Panc1 (cell line): ENCODE results near the gene PKMYT1. TPM values are rescaled to one million over a fixed set of nuclear protein-coding genes. Genes with fewer than 3 reads are reported as not detected.

Source experiments
- ATAC-seq: fragments of 200-7000 bp; cut with Tn5 transposase; 2 replicates; pipeline ENCODE4 v1.9.1; 2020; ENCODE audit warnings: mild to moderate bottlenecking, moderate library complexity
- BruUV-seq: library from RNA; stranded (reverse); fragments of 400-500 nt; replicated peaks from 2 replicates; lab custom pipeline; 2021; lab: Mats Ljungman, UMichigan
- CTCF ChIA-PET: fragments of 300-600 bp; sonication (Branson Sonifier 250); formaldehyde crosslinking; loops from one replicate; lab custom pipeline; 2022; ENCODE audit warnings: antibody characterized with exemption; lab: Charles Lee
- POLR2A ChIA-PET: fragments of 300-600 bp; sonication (Branson Sonifier 250); formaldehyde crosslinking; loops from one replicate; lab custom pipeline; 2022; ENCODE audit warnings: antibody characterized with exemption; lab: Charles Lee
- DNase-seq: peaks from one replicate; pipeline ENCODE4 v3.0.0-alpha.2; 2010; ENCODE audit warnings: low read depth, low spot score
- H3K27ac ChIP-seq: 2 replicates; pipeline ENCODE4 v1.5.1; 2011; ENCODE audit warnings: mild to moderate bottlenecking, low read length, inconsistent platforms
- H3K27me3 ChIP-seq: fragments of 200-500 bp; sonication (Bioruptor generic); 2 replicates; pipeline ENCODE4 v1.6.0; 2014; ENCODE audit warnings: low read length, inconsistent platforms; ENCODE audit not compliant: control insufficient read depth, insufficient read depth
- H3K36me3 ChIP-seq: fragments of 200-500 bp; sonication (Bioruptor generic); 2 replicates; pipeline ENCODE4 v1.5.1; 2014; ENCODE audit warnings: inconsistent platforms, mild to moderate bottlenecking, low read length, moderate library complexity; ENCODE audit not compliant: control insufficient read depth, insufficient read depth
- H3K4me1 ChIP-seq: 2 replicates; pipeline ENCODE4 v1.5.1; 2011; ENCODE audit warnings: inconsistent platforms, mild to moderate bottlenecking, low read length, moderate library complexity; ENCODE audit not compliant: control insufficient read depth, insufficient read depth
- H3K4me3 ChIP-seq, 2 experiments: 2 replicates each; pipeline ENCODE4 v1.5.1; 2011 to 2012; ENCODE audit warnings: low read depth in 2 of 2, low read length in 2 of 2, mild to moderate bottlenecking in 2 of 2, inconsistent platforms in 1 of 2, moderate library complexity in 1 of 2
- H3K9me3 ChIP-seq: fragments of 200-500 bp; sonication (Bioruptor generic); 2 replicates; pipeline ENCODE4 v1.5.1; 2014; ENCODE audit warnings: low read depth, mild to moderate bottlenecking, inconsistent platforms, low read length, moderate library complexity; ENCODE audit not compliant: control insufficient read depth, insufficient read depth
- POLR2AphosphoS5 ChIP-seq: IDR thresholded peaks from 2 replicates; pipeline ENCODE4 v1.6.1; 2012; ENCODE audit warnings: mild to moderate bottlenecking, low read depth, low read length, moderate library complexity
- SIN3A ChIP-seq: IDR thresholded peaks from 2 replicates; pipeline ENCODE4 v1.6.1; 2012; ENCODE audit warnings: low read depth, mild to moderate bottlenecking, low read length, moderate library complexity, borderline replicate concordance; ENCODE audit not compliant: insufficient read depth
- TCF7L2 ChIP-seq: IDR thresholded peaks from 2 replicates; pipeline ENCODE4 v1.6.1; 2011; ENCODE audit warnings: mild to moderate bottlenecking, low read depth, low read length, inconsistent platforms
- in situ Hi-C: cut with HindIII; loops from 2 replicates; pipeline ENCODE4 v1.10.0; 2016; ENCODE audit warnings: low sequenced_read_pairs, low pct_unique_long_range_greater_than_20kb
- intact Hi-C: fragments of 100-400 bp; cut with micrococcal nuclease; formaldehyde crosslinking; loops from one replicate; pipeline ENCODE4 v1.10.0; 2022; ENCODE audit not compliant: unreplicated experiment
- total RNA-seq: library from RNA; stranded (reverse); gene quantifications from one replicate; pipeline ENCODE4 v1.2.1, GENCODE V29; 2021; ENCODE audit not compliant: unreplicated experiment
- TF ChIP-seq, protein P1 (sequence below), 2 experiments: IDR thresholded peaks; 2 replicates each; pipeline ENCODE4 v1.6.1; 2011 to 2012; ENCODE audit warnings: low read depth in 2 of 2, control low read depth in 1 of 2, low read length in 1 of 2, mild to moderate bottlenecking in 1 of 2, moderate library complexity in 1 of 2; ENCODE audit not compliant: insufficient read depth in 1 of 2
- TF ChIP-seq, protein P2 (sequence below): fragments of 450-650 bp; IDR thresholded peaks from 2 replicates; pipeline ENCODE4 v1.5.1; 2017; ENCODE audit warnings: mild to moderate bottlenecking

PKMYT1 gene
- total RNA-seq, 1 experiment from 2014 or later, result 105 TPM

DNA sequence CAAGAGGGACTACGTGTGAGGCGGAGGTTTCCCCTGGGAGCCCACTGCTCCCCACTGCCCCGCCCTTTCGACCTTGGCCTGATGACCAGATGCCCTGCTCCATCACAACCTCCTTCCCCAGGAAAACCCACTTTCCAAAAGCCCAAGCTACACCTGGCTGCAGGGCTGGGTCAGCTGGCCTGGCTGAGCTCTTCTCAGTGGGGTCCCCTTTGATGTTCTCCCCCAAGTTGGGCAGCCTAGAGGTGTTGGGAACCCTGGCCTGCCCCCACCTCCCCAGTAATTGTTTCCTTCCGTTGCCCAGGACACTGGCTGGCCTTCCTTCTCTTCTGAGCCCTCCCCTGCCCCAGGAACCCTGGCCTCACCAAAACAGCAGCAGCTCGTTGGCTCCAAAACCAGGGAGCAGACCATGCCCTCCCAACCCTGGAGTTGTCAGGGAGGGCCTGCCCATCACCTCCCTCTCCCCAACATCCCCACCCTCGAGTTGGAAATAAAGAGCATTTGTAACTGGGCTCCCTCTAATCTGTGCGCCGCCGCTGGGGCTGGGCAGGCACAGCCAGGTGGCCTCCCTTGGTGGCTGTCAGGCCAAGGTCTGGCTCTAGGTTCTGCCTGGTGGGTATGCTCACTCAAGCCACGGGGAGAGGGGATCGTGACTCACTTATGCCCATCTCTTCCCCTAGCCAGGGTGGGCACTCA, 33.9 kb upstream of the PKMYT1 start:
- TF ChIP-seq, protein P1, sequence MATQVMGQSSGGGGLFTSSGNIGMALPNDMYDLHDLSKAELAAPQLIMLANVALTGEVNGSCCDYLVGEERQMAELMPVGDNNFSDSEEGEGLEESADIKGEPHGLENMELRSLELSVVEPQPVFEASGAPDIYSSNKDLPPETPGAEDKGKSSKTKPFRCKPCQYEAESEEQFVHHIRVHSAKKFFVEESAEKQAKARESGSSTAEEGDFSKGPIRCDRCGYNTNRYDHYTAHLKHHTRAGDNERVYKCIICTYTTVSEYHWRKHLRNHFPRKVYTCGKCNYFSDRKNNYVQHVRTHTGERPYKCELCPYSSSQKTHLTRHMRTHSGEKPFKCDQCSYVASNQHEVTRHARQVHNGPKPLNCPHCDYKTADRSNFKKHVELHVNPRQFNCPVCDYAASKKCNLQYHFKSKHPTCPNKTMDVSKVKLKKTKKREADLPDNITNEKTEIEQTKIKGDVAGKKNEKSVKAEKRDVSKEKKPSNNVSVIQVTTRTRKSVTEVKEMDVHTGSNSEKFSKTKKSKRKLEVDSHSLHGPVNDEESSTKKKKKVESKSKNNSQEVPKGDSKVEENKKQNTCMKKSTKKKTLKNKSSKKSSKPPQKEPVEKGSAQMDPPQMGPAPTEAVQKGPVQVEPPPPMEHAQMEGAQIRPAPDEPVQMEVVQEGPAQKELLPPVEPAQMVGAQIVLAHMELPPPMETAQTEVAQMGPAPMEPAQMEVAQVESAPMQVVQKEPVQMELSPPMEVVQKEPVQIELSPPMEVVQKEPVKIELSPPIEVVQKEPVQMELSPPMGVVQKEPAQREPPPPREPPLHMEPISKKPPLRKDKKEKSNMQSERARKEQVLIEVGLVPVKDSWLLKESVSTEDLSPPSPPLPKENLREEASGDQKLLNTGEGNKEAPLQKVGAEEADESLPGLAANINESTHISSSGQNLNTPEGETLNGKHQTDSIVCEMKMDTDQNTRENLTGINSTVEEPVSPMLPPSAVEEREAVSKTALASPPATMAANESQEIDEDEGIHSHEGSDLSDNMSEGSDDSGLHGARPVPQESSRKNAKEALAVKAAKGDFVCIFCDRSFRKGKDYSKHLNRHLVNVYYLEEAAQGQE (IDR thresholded peaks at IDR 0.05; ENCODE audit: insufficient read depth in 1 of 2, low read depth in 2 of 2, low read length in 1 of 2), result no peak
- TF ChIP-seq TCF7L2 (no peak), POLR2AphosphoS5 (no peak), SIN3A (no peak)
- TF ChIP-seq, protein P2, sequence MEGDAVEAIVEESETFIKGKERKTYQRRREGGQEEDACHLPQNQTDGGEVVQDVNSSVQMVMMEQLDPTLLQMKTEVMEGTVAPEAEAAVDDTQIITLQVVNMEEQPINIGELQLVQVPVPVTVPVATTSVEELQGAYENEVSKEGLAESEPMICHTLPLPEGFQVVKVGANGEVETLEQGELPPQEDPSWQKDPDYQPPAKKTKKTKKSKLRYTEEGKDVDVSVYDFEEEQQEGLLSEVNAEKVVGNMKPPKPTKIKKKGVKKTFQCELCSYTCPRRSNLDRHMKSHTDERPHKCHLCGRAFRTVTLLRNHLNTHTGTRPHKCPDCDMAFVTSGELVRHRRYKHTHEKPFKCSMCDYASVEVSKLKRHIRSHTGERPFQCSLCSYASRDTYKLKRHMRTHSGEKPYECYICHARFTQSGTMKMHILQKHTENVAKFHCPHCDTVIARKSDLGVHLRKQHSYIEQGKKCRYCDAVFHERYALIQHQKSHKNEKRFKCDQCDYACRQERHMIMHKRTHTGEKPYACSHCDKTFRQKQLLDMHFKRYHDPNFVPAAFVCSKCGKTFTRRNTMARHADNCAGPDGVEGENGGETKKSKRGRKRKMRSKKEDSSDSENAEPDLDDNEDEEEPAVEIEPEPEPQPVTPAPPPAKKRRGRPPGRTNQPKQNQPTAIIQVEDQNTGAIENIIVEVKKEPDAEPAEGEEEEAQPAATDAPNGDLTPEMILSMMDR, result no peak
- ATAC-seq (no peak), DNase-seq (no peak)
- BruUV-seq, result no TSS peak
- H3K4me1 ChIP-seq, result peaks cover 11% of the 10 kb centered on the region; the same call in 1 of the 2 replicates
- intact Hi-C loops, result no loop called here
- in situ Hi-C loops, result no loop called here
- no peaks in the 10 kb centered on the region for H3K36me3 ChIP-seq
- CTCF ChIA-PET, result interaction anchor here (0.8 to 1.0 kb wide), 2 partner anchors 9 to 17 kb away, joined by 3 read pairs; no protein-coding TSS in a partner anchor
- H3K4me3 ChIP-seq, result no peak overlapping the region
- H3K9me3 ChIP-seq, result no peaks in the 10 kb centered on the region
- H3K27me3 ChIP-seq, result no peaks in the 10 kb centered on the region
- H3K27ac ChIP-seq, result no peak overlapping the region
- POLR2A ChIA-PET, result no interaction called here

DNA sequence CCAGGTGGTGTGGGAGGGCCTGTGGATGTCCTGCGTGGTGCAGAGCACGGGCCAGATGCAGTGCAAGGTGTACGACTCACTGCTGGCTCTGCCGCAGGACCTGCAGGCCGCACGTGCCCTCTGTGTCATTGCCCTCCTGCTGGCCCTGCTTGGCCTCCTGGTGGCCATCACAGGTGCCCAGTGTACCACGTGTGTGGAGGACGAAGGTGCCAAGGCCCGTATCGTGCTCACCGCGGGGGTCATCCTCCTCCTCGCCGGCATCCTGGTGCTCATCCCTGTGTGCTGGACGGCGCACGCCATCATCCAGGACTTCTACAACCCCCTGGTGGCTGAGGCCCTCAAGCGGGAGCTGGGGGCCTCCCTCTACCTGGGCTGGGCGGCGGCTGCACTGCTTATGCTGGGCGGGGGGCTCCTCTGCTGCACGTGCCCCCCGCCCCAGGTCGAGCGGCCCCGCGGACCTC, 33.3 kb upstream of the PKMYT1 start:
- Histone ChIP-seq H3K27ac (no peak overlapping the region), H3K9me3 (no peaks in the 10 kb centered on the region), H3K4me3 (no peak overlapping the region), H3K36me3 (no peaks in the 10 kb centered on the region), H3K27me3 (no peaks in the 10 kb centered on the region), H3K4me1 (peaks cover 13% of the 10 kb centered on the region)
- CTCF ChIA-PET, result interaction anchor here (0.8 to 1.0 kb wide), 2 partner anchors 9 to 18 kb away, joined by 3 read pairs; no protein-coding TSS in a partner anchor
- intact Hi-C loops (no loop called here), in situ Hi-C loops (no loop called here)
- DNase-seq (no peak), ATAC-seq (peak; percentile 36)
- POLR2A ChIA-PET, result no interaction called here
- BruUV-seq, result no TSS peak
- TF ChIP-seq, protein P2, result no peak
- TF ChIP-seq SIN3A (no peak), POLR2AphosphoS5 (no peak), TCF7L2 (no peak)
- TF ChIP-seq, protein P1 (IDR thresholded peaks at IDR 0.05; ENCODE audit: insufficient read depth in 1 of 2, low read depth in 2 of 2, low read length in 1 of 2), result no peak
